ENCODE results near the gene LRGUK.
"Not testable (repeated sequence)": the region's sequence is repeated elsewhere in the genome, so short reads cannot be mapped to it uniquely, and the experiment has no call there.

Gene LRGUK

GRCh38 chr7:134211817-134212216, 84.7 kb downstream of the LRGUK start:
- H3K4me3 ChIP-seq (ENCODE audit: low read depth, low read length), result no peak overlapping the region

DNA sequence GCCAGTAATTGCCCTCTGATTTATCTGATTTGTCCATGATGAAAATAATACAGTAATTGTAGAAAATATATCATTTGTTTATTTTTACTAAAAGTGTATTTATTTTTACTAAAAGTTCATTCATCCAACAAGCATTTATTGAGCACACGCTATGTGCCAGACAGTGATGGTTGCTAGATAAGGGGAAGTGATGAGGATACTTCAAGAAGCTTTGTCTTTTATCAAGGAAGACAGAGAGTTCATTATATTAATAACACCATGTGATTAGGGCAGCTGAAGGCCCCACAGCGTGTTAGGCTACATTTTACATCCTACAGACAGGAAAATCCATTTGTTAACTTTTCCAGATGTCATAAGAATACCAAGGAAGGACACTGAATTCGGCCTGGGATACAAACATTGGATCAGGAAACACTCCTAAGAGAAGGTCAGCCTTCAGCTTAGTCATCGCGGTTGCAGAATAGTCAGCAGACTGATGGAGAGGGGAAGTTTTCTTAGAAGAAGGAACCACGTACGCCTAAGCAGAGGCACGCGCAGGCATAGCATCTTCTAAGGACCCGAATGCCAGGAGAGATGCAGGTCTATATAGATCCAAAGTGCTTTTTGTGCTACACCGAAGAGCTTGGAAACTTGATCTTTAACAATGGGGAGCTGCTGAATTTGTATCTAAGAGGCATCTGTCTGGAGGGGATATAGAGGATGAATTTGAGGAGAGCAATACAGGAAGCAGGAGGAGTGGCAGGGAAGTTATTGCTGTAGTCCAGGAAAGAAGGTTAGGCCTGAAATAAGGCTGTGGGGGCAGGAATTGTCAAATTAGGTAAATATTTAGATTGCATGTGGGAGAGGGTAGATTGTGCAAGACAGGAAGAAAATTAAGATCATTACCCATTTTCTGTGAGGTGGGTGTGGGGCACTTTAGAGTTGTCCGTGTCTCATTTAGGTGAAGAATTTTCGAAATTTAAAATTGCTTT, 85.7 kb downstream of the LRGUK start:
- H3K27me3 ChIP-seq (ENCODE audit: control insufficient read depth, insufficient read depth, low read length), result no peaks in the 10 kb centered on the region
- H3K9ac ChIP-seq (ENCODE audit: low read depth, low read length), result no peak overlapping the region
- no peaks in the 10 kb centered on the region for H3K36me3 ChIP-seq (ENCODE audit: control insufficient read depth, insufficient read depth, low read length)
- no peak overlapping the region for H3K4me3 ChIP-seq (ENCODE audit: low read depth, low read length)
- H3K9me3 ChIP-seq (ENCODE audit: control insufficient read depth, insufficient read depth, low read length), result no peaks in the 10 kb centered on the region
- no peaks in the 10 kb centered on the region for H3K4me1 ChIP-seq (ENCODE audit: control insufficient read depth, insufficient read depth, low read length)

More at GRCh38 chr7:134211817-134212216, 84.7 kb downstream of the LRGUK start:
- Histone ChIP-seq H3K9ac (ENCODE audit: low read depth, low read length) (no peak overlapping the region), H3K27me3 (ENCODE audit: control insufficient read depth, insufficient read depth, low read length) (no peaks in the 10 kb centered on the region), H3K9me3 (ENCODE audit: control insufficient read depth, insufficient read depth, low read length) (no peaks in the 10 kb centered on the region), H3K4me1 (ENCODE audit: control insufficient read depth, insufficient read depth, low read length) (no peaks in the 10 kb centered on the region), H3K36me3 (ENCODE audit: control insufficient read depth, insufficient read depth, low read length) (no peaks in the 10 kb centered on the region)

DNA sequence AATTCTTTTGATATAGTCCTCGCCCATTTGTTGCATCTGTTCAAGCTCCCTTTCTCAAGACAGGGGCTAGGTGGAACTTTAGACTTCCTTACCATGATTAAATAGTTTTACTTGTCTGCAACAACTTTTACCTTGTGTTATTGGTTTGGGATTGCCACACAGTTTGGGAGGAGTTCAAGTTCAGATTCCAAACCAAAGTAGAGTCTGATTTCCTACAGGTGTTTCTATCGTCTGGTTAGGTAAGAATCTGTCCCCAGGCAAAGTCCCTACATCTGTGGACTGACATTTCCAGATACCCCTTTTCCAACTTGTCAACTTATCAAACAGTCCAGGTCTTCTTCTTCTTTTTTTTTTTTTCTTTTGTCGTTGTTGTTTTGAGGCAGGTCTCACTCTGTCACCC, 93.1 kb downstream of the LRGUK start:
- no peak overlapping the region for H3K9ac ChIP-seq (ENCODE audit: low read depth, low read length)
- H3K9me3 ChIP-seq (ENCODE audit: control insufficient read depth, insufficient read depth, low read length), result no peaks in the 10 kb centered on the region
- no peaks in the 10 kb centered on the region for H3K4me1 ChIP-seq (ENCODE audit: control insufficient read depth, insufficient read depth, low read length)

DNA sequence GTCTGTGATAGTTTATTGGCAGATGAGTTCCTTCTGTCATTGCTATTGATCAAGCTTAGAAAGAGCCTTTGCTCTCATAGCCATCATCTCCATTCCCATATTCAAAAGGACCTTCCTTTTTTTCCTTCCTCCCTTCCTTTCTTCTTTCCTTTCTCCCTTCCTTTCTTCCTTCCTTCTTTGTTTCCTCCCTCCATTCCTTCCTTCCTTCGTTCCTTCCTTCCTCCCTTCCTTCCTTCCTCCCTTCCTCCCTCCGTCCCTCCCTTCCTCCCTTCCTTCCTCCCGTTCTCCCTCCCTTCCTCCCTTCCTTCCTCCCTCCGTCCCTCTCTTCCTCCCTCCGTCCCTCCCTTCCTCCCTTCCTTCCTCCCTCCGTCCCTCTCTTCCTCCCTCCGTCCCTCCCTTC, 104.2 kb downstream of the LRGUK start:
- not testable (repeated sequence) for H3K9me3 ChIP-seq (ENCODE audit: control insufficient read depth, insufficient read depth, low read length); H3K4me1 ChIP-seq (ENCODE audit: control insufficient read depth, insufficient read depth, low read length); H3K36me3 ChIP-seq (ENCODE audit: control insufficient read depth, insufficient read depth, low read length); H3K4me3 ChIP-seq (ENCODE audit: low read depth, low read length); H3K27me3 ChIP-seq (ENCODE audit: control insufficient read depth, insufficient read depth, low read length); H3K9ac ChIP-seq (ENCODE audit: low read depth, low read length)

More for the DNA sequence above, 93.1 kb downstream of the LRGUK start:
- Histone ChIP-seq H3K4me3 (ENCODE audit: low read depth, low read length) (no peak overlapping the region), H3K36me3 (ENCODE audit: control insufficient read depth, insufficient read depth, low read length) (no peaks in the 10 kb centered on the region), H3K27me3 (ENCODE audit: control insufficient read depth, insufficient read depth, low read length) (no peaks in the 10 kb centered on the region)

GRCh38 chr7:134234216-134234615, 107.1 kb downstream of the LRGUK start:
- no peaks in the 10 kb centered on the region for H3K27me3 ChIP-seq (ENCODE audit: control insufficient read depth, insufficient read depth, low read length)
- H3K9ac ChIP-seq (ENCODE audit: low read depth, low read length), result no peak overlapping the region
- H3K4me1 ChIP-seq (ENCODE audit: control insufficient read depth, insufficient read depth, low read length), result no peaks in the 10 kb centered on the region
- no peak overlapping the region for H3K4me3 ChIP-seq (ENCODE audit: low read depth, low read length)
- H3K9me3 ChIP-seq (ENCODE audit: control insufficient read depth, insufficient read depth, low read length), result peaks cover 6% of the 10 kb centered on the region
- no peaks in the 10 kb centered on the region for H3K36me3 ChIP-seq (ENCODE audit: control insufficient read depth, insufficient read depth, low read length)

DNA sequence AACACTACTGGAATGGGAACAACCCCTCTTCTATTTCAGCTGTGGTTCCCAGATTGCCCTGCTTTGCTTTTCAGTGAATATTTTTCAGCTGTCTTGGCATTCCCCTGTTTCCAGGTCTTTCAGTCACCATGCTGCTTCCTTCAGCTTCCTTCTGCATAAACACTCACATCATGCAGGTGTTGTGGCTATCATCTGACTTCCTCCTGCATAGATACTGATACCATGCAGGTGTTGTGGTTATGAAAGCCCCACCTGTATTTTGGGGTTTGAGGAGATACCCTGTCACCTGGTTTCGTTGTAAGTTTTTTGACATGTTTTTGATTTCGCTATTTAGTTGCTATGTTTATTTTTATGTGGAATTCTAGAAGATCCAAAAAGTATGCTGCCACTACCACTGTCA, 118.1 kb downstream of the LRGUK start:
- Histone ChIP-seq H3K27me3 (ENCODE audit: control insufficient read depth, insufficient read depth, low read length) (no peaks in the 10 kb centered on the region), H3K4me3 (ENCODE audit: low read depth, low read length) (no peak overlapping the region), H3K4me1 (ENCODE audit: control insufficient read depth, insufficient read depth, low read length) (no peaks in the 10 kb centered on the region), H3K9me3 (ENCODE audit: control insufficient read depth, insufficient read depth, low read length) (no peaks in the 10 kb centered on the region), H3K9ac (ENCODE audit: low read depth, low read length) (no peak overlapping the region), H3K36me3 (ENCODE audit: control insufficient read depth, insufficient read depth, low read length) (no peaks in the 10 kb centered on the region)

DNA sequence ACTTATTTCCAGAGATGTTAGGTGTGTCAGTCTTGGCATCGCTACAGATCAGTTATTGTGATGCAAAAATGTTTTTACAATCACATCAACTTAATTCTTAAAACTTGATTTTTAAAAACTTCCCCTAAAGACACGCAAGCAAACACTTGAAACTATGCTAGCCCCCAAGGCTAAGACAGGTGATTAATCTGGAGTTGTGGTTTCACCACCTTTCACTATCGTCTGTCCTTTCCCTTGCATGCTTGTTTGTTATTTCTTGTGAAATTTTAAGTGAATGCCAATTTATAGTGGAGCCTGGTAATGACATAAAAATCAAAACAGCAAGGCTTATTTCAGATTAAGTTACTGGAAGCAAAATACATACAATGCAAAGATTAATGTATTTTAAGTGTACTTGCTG, 119.2 kb downstream of the LRGUK start:
- no peaks in the 10 kb centered on the region for H3K4me1 ChIP-seq (ENCODE audit: control insufficient read depth, insufficient read depth, low read length)
- no peaks in the 10 kb centered on the region for H3K27me3 ChIP-seq (ENCODE audit: control insufficient read depth, insufficient read depth, low read length)
- no peaks in the 10 kb centered on the region for H3K9me3 ChIP-seq (ENCODE audit: control insufficient read depth, insufficient read depth, low read length)
- no peak overlapping the region for H3K4me3 ChIP-seq (ENCODE audit: low read depth, low read length)
- no peaks in the 10 kb centered on the region for H3K36me3 ChIP-seq (ENCODE audit: control insufficient read depth, insufficient read depth, low read length)
- no peak overlapping the region for H3K9ac ChIP-seq (ENCODE audit: low read depth, low read length)

GRCh38 chr7:134246761-134247160, 119.6 kb downstream of the LRGUK start:
- Histone ChIP-seq H3K9ac (ENCODE audit: low read depth, low read length) (no peak overlapping the region), H3K9me3 (ENCODE audit: control insufficient read depth, insufficient read depth, low read length) (no peaks in the 10 kb centered on the region), H3K36me3 (ENCODE audit: control insufficient read depth, insufficient read depth, low read length) (no peaks in the 10 kb centered on the region), H3K27me3 (ENCODE audit: control insufficient read depth, insufficient read depth, low read length) (no peaks in the 10 kb centered on the region), H3K4me3 (ENCODE audit: low read depth, low read length) (no peak overlapping the region), H3K4me1 (ENCODE audit: control insufficient read depth, insufficient read depth, low read length) (no peaks in the 10 kb centered on the region)

DNA sequence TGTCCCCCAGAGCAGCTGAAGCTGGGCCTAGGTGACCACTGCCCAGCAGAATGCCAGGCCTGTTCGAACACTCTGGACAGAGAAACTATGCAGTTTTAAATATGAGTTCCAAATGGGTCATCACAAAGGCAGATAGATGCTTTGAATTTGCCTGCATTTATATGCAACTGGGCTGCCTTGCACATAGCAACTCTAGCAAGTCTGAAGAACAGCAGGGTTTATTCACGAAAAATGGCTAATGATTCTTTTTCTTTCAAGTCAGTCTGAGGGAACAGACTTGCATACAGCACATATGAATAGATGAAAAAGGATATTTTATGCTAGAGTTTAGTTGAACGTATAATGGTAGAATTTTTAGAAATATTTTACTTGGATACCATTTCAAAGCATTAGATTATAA, 121.1 kb downstream of the LRGUK start:
- Histone ChIP-seq H3K9ac (ENCODE audit: low read depth, low read length) (no peak overlapping the region), H3K9me3 (ENCODE audit: control insufficient read depth, insufficient read depth, low read length) (no peaks in the 10 kb centered on the region), H3K4me1 (ENCODE audit: control insufficient read depth, insufficient read depth, low read length) (no peaks in the 10 kb centered on the region), H3K27me3 (ENCODE audit: control insufficient read depth, insufficient read depth, low read length) (no peaks in the 10 kb centered on the region), H3K4me3 (ENCODE audit: low read depth, low read length) (no peak overlapping the region), H3K36me3 (ENCODE audit: control insufficient read depth, insufficient read depth, low read length) (no peaks in the 10 kb centered on the region)

DNA sequence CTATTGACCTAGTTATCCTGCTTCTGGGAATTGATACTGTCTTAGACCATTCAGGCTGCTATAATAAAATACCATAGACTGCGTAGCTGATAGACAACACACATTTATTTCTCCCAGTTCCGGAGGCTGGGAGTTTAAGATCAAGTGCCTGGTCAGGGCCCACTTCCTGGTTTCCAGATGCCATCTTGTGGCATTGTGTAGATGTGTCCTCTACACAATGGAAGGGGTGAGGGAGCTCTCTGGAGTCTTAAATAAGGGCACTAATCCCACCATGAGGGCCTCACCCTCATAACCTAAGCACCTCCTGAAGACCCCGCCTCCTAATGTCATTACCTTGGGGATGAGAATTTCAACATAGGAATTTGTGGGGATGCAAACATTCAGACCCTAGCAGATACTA, 127.2 kb downstream of the LRGUK start:
- H3K36me3 ChIP-seq (ENCODE audit: control insufficient read depth, insufficient read depth, low read length), result no peaks in the 10 kb centered on the region
- H3K27me3 ChIP-seq (ENCODE audit: control insufficient read depth, insufficient read depth, low read length), result no peaks in the 10 kb centered on the region
- no peak overlapping the region for H3K4me3 ChIP-seq (ENCODE audit: low read depth, low read length)
- H3K9ac ChIP-seq (ENCODE audit: low read depth, low read length), result no peak overlapping the region
- H3K4me1 ChIP-seq (ENCODE audit: control insufficient read depth, insufficient read depth, low read length), result no peaks in the 10 kb centered on the region
- no peaks in the 10 kb centered on the region for H3K9me3 ChIP-seq (ENCODE audit: control insufficient read depth, insufficient read depth, low read length)

DNA sequence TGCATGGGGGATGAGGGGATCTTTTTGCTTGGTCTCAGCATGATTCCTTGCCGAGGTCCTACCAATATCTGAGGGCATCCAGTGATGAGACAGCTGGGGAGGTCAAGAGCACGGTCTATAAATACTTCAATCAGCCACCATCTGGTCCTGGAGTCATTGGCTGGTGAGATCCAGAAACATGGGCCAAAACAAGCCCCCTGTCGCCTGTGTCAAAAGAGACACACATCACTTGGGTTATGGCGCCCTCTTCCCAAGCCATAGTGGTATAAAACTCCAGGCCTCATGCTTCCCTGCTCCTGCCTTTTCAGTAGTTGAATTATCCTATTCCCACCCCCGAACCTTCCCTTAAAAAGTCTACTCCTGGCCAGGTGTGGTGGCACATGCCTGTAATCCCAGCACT, 128.7 kb downstream of the LRGUK start:
- H3K4me1 ChIP-seq (ENCODE audit: control insufficient read depth, insufficient read depth, low read length), result no peaks in the 10 kb centered on the region
- H3K9me3 ChIP-seq (ENCODE audit: control insufficient read depth, insufficient read depth, low read length), result no peaks in the 10 kb centered on the region
- no peaks in the 10 kb centered on the region for H3K27me3 ChIP-seq (ENCODE audit: control insufficient read depth, insufficient read depth, low read length)
- H3K36me3 ChIP-seq (ENCODE audit: control insufficient read depth, insufficient read depth, low read length), result no peaks in the 10 kb centered on the region
- no peak overlapping the region for H3K9ac ChIP-seq (ENCODE audit: low read depth, low read length)
- no peak overlapping the region for H3K4me3 ChIP-seq (ENCODE audit: low read depth, low read length)

DNA sequence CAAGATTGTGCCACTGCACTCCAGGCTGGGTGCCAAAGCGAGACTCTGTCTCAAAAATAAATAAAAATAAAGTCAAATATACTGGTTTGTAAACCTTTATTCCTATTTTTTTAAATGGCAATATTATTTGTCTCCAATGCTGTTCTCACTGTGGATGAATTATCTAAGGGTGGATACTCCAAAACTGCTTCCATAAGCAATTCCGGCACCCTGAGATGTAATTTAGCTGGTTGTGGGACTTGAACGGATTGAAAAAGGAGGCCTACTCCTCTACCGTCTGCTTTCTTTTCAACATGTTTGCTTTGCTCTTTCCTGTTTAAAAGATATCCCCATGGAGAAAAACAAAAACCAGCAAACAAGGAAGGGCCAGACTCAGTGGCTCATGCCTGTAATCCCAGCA, 135.2 kb downstream of the LRGUK start:
- Histone ChIP-seq H3K36me3 (ENCODE audit: control insufficient read depth, insufficient read depth, low read length) (no peaks in the 10 kb centered on the region), H3K4me1 (ENCODE audit: control insufficient read depth, insufficient read depth, low read length) (no peaks in the 10 kb centered on the region), H3K27me3 (ENCODE audit: control insufficient read depth, insufficient read depth, low read length) (no peaks in the 10 kb centered on the region), H3K9me3 (ENCODE audit: control insufficient read depth, insufficient read depth, low read length) (no peaks in the 10 kb centered on the region), H3K9ac (ENCODE audit: low read depth, low read length) (no peak overlapping the region), H3K4me3 (ENCODE audit: low read depth, low read length) (no peak overlapping the region)

Data from iPS-15b (cell line).